ENCODE measurements around the gene LRRC43.
"Not testable (repeated sequence)": the region's sequence is repeated elsewhere in the genome, so short reads cannot be mapped to it uniquely, and the experiment has no call there.

The LRRC43 gene

DNA sequence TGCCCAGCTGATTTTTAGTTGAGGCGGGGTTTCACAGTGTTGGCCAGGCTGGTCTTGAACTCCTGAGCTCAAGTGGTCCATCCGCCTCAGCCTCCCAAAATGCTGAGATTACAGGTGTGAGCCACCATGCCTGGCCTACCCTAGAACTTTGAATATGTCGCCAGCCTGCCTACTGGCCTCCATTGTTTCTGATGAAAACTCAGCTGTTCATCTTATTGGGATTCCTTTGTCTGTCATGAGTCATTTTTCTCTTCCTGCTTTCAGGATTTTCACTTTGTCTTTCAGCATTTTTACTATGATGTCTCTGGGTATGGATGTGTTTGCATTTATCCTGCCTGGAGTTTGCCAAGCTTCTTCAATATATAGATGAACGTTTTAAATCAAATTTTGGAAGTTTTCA, 12.5 kb downstream of the LRRC43 start:
- no peak for FAIRE-seq

DNA sequence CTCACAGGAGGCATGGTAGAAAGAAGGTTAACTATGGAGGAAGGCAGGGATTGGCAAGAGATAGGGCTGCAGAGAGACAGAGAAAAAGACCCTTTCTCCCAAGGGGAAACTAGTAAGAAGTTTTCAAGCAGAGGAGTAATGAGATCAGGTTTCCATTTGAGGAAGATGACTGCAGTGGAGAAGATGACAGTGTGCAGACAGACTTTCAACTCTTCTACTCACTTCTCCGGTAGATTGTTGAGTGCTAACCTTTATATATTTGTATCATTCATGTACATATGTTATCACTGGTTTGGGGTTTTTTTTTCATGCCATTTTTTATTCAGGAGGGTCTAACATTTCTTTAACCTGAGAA, 14.7 kb downstream of the LRRC43 start:
- FAIRE-seq: no peak

DNA sequence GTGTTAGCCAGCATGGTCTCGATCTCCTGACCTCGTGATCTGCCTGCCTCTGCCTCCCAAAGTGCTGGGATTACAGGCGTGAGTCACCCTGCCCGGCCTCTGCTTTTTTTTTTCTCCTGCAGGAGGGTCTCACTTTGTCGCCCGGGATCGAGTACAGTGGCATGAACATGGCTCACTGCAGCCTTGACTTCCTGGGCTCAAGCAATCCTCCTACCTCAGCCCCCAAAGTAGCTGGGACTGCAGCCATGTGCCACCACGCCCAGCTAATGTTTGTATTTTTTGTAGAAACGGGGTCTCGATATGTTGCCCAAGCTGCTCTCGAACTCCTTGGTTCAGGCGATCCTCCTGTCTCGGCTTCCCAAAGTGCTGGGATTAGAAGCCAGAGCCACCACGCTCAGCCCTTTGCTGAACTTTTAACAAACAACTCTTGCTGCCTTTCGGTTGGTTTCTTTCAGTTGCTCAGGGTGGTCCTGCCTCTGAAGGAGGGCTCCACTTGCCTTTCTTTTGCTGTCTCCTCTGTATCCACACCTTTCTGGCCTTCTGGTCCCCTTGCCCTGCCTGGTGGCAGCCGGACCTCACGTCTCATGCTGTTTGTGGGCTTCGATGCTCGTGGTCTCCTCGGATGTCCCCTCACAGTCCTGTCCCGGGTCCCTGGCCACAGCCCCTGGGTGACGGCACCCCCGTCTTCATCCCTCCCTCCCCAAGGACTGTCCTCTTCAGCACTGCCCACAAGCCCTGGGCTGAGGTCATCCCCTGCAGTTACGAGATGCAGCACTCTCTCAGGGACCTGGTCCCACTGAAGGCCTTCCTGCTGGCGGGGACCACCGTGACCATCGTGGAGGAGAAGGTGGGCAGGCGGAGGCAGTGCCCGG, 16.8 kb downstream of the LRRC43 start:
- FAIRE-seq: no peak

DNA sequence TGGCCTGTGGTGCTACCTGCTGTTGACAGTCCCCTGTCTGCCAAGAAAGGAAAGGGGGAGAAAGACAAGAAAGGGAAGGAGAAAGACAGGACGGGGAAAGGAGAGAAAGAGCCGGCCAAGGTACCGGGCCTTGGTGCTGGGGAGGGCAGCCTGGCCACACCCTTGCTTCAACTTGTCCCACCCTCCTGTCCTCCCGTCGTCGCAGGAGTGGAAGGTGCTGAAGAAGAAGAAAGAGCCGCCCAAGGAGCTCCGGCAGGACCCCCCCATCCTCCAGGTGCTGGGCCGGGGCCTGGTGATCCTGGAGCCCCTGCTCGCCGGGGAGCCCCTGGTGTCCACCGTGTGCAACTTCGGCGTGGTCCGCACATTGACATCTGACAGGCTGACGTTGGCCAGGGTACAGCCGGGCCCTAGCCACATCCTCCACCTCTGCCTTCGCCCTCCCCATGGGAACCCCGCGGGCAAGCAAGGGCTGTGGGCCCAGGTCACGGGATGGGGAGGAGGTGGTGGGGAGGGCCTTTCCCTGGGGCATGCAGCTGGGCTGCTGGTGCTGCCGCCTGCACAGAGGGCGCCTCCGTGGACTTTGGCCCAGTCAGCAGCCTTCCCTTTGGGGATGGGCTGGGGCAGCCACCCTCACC, 17.7 kb downstream of the LRRC43 start:
- no peak for FAIRE-seq

DNA sequence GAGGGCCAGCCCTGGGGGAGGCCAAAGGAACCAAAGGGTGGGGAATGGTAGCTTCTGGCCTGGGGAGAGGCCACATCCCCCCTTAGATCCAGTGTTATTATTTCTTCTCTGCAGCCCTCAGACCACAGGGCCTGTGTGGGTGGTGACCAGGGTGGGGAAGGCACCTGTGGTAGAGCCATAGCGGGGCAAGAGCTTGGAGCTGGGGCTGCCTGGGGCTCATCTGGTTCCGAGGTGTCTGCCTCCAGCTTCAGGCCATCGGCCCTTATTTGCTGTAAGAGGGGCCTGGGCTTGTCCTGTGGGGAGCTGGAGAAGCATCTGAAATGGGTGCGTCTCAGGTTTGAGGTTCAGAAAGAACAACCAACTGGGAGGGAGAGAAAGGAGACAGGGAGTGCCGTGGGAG, 18.5 kb downstream of the LRRC43 start:
- no peak for FAIRE-seq

DNA sequence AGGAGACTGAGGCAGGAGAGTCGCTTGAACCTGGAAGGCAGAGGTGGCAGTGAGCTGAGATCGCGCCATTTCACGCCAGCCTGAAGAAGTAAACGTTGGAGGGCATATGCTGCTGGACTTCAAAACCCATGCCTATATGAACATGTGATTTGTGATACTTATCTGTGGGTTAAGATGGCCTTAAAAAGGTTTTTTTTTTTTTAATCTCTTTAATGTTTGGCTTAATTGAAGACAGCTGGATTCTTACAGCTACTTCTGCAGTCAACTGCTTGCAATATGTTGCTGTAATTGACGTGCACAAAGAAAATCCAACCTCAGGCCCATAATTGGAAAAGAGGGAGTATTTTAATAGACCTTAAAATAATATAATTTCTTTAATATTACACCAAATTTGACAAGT, 19.1 kb downstream of the LRRC43 start:
- FAIRE-seq: no peak

DNA sequence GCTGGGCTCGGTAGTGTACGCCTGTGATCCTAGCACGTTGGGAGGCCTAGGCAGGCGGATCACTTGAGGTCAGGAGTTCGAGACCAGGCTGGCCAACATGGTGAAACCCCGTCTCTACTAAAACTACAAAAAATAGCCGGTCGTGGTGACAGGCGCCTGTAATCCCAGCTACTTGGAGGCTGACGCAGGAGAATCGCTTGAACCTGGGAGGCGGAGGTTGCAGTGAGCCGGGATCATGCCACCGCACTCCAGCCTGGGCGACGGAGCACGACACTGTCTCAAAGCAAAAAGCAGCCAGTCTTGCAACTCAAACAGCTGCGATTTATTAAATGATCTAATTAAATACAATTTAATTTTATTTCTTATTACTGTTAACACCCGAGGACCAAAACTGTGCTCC, 19.9 kb downstream of the LRRC43 start:
- FAIRE-seq: not testable (repeated sequence)

DNA sequence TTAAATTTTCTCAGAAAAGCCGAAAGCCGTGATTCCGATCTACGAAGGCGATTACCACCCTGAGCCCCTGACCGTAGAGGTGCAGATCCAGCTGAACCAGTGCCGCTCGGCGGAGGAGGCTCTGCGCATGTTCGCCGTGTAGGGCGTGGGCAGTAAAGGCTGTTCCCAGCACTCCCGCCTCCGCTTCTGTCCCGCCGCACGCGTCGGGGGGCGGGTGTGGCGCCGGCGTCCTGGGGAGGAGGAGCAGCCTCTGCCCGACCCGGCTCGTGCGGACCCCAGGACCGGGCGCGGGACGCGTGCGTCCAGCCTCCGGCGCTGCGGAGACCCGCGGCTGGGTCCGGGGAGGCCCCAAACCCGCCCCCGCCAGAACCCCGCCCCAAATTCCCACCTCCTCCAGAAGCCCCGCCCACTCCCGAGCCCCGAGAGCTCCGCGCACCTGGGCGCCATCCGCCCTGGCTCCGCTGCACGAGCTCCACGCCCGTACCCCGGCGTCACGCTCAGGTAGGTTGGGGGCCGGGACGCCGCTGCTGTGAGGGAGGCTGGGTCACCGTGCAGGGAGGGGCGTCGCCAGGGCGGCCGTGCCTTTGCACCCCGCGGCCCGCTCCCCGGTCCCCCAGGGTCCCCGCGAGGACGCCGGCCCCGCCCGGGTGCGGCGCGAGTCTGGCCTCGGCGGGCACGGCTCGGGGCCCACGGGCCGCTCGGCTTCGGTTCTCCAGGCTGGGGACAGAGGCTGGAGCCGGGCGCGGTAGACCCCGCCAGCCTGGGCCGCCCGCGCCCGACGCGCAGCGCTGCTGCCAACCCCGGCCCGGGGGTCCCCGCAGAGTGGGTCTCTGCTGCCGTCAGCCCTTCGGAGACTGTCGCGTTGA, 20.6 kb downstream of the LRRC43 start, which contains the start of gene B3GNT4:
Gene B3GNT4 (plus strand): TSS at position 409 of the 866 bp plus-strand sequence. CDS start 910 bp downstream, outside the sequence.
- no peak for FAIRE-seq

DNA sequence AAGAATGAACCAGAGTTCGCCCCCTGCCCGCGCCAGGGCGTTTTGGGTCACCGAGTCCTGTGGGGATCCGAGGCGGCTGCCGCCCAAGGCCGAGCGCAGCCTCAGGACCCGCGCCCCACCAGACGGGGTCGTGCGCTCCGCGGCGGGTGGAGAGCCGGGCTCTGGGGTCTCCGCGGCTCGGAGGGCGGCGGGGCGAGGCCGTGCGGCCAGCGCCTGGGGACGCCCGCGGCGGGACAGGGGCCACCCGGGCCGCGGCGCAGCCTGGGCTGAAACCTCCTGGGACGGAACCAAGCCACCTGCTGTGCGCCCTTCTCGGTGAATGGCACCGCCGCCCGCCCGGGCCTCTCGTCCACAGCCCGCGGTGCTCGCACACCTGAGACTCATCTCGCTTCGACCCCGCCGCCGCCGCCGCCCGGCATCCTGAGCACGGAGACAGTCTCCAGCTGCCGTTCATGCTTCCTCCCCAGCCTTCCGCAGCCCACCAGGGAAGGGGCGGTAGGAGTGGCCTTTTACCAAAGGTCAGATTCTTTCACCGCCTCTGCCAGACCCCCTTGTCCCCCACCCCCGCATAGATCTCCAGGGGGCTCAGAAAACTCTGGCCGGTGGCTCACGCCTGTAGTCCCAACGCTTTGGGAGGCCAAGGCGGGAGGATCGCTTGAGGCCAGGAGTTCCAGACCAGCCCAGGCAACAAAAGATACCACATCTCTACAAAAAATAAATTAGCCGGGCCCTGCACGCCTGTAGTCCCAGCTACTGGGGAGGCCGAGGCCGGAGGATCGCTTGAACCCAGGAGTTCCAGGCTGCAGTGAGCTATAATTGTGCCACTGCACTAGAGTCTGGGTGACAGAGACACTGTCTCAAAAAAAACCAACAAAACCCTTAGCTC, 21.5 kb downstream of the LRRC43 start:
- no peak for FAIRE-seq

DNA sequence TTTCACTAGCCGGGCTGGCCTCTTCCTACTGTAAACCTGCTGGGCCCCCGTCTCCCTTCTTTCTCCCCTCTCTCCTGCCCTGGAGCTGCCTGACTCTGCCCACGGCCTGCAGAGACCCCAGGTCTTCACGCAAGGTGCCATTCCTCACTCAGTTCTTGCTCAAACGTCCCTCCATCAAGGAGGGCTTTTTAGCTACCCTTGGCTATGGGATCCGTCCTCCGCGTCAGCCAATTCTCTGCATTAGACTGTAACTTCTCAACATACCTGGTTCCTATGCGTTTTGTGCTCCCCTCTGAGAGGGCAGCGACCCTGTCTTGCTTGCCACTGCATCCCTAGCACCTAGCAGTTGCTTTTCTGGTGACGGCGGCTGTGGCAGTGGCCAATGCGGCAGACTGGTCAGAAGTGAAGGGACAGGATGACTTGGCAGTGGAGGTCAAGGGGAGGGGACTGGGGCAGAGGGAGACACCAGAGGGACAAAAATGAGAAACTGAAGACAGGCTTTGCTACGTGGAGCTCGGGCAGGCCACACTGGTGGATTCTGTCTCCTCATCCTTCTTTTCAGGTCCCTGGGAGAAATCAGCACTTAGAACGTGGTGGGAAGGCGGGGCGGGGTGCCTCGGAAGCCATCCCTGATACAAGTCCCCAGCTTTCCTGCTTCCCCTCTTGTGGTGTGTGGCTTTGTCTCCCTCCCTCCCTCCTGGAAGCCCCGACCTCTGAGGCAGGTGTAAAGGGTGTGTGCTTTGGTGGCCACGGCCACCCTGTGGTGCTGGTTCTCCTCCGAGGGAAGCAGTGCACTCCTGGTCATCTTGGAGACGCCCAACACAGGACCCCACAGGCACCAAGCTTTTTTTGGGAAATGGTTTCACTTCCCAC, 22.4 kb downstream of the LRRC43 start:
- no peak for FAIRE-seq

DNA sequence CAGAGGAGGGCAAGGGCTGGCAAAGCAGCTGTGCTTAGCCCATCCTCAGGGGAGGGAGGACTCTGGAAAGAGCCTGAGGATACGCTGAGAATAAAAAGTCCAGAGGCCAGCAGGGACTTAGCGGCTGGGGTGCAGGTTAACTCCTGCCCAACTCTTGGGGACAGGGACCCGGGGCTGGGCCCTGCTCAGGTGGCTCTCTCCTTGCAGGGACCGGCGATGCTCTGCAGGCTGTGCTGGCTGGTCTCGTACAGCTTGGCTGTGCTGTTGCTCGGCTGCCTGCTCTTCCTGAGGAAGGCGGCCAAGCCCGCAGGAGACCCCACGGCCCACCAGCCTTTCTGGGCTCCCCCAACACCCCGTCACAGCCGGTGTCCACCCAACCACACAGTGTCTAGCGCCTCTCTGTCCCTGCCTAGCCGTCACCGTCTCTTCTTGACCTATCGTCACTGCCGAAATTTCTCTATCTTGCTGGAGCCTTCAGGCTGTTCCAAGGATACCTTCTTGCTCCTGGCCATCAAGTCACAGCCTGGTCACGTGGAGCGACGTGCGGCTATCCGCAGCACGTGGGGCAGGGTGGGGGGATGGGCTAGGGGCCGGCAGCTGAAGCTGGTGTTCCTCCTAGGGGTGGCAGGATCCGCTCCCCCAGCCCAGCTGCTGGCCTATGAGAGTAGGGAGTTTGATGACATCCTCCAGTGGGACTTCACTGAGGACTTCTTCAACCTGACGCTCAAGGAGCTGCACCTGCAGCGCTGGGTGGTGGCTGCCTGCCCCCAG, 23.4 kb downstream of the LRRC43 start:
- no peak for FAIRE-seq

DNA sequence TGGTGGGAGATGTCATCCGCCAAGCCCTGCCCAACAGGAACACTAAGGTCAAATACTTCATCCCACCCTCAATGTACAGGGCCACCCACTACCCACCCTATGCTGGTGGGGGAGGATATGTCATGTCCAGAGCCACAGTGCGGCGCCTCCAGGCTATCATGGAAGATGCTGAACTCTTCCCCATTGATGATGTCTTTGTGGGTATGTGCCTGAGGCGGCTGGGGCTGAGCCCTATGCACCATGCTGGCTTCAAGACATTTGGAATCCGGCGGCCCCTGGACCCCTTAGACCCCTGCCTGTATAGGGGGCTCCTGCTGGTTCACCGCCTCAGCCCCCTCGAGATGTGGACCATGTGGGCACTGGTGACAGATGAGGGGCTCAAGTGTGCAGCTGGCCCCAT, 24.1 kb downstream of the LRRC43 start:
- no peak for FAIRE-seq

DNA sequence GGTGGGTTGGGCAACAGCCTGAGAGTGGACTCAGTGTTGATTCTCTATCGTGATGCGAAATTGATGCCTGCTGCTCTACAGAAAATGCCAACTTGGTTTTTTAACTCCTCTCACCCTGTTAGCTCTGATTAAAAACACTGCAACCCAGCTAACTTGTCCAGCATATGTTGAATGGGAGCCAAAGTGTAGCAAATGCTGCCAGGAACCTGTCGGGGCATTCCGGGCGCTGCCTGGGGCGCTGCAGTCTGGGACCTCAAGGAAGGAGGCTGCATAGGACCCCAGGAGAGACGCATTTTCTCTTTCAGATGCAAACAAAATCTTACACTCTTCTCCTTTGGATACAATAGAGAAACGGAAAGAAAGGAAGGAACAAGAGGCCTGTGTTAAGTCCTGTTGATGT, 24.5 kb downstream of the LRRC43 start:
- FAIRE-seq: no peak

DNA sequence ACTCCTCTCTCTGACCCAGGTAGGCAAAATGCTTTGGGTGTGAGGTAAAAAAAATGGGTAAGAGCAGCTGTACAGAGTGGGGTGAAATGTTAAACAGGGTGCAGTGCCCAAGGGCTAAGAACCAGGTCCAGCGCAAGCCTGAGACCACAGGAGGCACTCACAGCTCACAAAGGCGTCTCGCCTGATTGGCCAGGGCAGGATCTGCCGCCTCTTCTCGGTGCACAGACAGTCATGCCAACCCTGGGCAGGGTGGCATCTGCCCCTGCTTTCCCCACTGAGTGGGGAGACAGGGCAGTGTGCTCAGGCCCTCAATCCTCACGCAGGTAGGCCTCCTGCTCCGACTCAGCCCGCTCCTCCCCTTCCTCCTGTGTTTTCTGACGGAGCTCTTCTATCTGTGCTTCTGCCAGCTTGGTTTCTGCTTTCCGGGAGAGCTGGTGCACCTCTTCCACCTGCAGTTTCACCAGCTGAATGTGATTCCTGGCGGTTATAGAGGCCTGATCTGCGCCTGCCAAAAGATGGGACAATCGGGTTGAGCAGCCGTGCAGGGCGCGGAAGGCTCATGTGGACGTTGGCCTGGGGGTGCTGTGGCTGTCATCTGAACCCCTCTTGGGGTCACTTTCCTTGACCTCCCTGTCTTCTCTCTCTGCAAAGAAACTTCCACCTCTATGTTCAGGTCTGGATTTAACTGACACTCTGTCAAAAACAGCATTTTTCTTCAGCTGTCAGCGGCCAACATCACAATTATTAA, 25.3 kb downstream of the LRRC43 start:
- no peak for FAIRE-seq

DNA sequence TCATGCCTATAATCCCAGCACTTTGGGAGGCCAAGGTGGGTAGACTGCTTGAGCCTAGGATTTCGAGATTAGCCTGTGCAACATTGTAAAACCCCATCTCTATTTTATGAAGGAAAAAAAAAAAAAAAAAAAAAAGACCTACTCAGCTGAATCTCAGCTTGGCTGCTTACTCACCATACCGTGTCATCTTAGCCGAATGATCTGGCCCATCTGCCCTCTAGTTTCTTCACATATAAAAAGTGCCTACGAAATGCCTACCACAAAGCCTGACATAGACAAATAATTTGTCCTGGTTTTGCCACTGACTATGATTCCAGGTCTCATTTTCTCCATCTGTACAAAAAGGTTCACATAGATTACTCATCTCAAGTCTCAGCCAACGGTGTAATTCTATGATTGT, 32.8 kb downstream of the LRRC43 start:
- FAIRE-seq: no peak

DNA sequence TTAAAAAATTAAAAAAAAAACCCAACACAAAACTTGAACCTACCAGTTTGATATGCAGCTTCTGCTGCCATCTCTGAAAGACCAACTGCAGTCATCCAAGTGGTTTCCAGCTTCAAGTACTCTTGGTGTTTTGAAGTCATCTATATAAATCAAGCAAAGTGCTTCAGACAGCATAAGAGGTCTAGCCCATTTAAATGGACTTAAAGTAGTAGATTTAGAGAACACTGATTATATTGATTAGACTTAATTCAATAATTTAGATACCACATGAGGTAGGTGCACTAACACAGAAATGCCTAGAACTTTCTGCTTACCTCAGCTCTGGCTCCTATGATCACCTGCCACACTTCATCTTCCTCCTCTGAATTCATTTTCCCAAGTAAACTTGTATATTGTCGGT, 33.5 kb downstream of the LRRC43 start:
- FAIRE-seq: no peak

DNA sequence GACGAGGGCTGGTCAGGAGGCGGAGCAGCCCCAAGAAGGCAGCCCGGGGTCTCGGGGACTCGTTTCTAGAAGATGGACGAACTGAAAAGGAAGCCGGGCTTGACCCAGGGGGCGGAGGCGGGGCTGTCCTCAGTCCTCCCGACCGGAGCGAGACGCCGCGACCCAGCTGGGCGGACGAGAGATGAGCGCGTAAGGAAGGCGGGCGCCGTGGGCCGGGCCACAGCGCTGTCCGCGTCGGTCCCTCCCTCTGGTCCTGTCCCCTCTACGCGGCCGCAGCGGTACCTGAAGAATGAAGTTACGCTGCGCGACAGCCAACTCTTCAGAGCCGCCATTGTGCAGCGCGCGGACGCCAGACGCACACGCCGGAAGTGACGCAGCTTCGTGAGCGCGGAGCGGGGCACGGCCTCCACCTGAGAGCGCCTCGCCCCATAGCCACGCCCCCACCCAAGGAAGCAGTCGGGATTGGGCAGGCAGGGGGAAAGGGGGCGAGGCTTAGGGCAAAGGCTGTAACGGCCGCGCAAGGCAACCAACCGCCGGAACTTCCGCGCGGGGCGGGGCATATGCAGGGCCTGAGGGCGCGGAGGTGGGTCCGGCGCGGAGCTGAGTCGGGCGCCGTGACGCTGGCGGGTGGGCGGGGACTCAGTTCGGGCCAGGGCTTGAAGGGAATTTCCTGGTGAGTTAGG, 42.9 kb downstream of the LRRC43 start, which contains the start of gene DIABLO:
Gene DIABLO (minus strand): TSS at position 370 of the 683 bp plus-strand sequence. CDS start 38 bp downstream, at position 332.
- FAIRE-seq: peak; percentile 89

DNA sequence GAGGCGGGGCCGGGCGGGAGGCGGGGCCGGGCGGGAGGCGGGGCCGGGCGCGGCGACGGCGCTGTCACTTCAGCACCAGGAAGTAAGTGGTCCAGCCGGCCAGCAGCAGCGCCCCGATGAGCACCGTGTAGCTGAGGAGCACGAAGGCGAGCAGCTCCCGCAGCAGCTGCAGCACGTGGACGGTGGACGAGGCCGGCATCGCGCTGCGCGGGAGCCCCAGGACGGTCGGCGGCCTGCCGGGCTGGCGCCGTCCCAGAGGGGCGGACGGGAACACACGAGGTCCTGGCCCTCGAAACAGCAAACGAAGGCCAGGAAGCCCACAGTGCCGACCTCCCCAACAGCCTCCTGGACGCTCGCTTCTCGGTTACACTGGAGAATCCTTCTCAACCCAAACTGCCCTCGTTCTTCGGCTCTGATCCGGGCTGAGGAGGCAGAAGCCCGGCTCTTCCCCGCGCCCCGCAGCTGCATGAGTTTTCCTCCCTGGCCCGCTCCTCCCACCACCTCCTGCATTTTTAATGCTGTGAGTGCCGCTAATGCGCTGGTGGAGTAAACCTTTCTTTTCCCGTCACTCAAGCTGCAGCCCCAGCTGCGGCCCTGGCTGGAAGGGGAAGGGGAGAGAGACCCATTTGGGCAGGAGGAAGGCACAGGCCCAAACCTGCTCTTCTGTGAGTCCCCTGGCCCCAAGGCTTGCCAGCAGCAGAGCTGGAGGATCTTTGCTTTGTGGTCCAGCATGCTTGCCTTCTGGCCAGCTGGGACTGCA, 43.6 kb downstream of the LRRC43 start:
- FAIRE-seq: no peak

Data from TTC549 (cell line).